ENCODE measurements around the gene NISCH.

NISCH gene

GRCh38 chr3:52441091-52441771 is 14.2 kb upstream of the NISCH start:
- H3K4me1 Mint-ChIP-seq, result peaks cover 8% of the 10 kb centered on the region
- H3K27ac Mint-ChIP-seq, result no peak overlapping the region
- H3K9me3 Mint-ChIP-seq, result no peaks in the 10 kb centered on the region
- H3K36me3 Mint-ChIP-seq, result no peaks in the 10 kb centered on the region
- DNase-seq (ENCODE audit: low spot score in 2 of 2), result no peak
- no peak for ATAC-seq
- H3K4me3 Mint-ChIP-seq, result no peak overlapping the region

DNA sequence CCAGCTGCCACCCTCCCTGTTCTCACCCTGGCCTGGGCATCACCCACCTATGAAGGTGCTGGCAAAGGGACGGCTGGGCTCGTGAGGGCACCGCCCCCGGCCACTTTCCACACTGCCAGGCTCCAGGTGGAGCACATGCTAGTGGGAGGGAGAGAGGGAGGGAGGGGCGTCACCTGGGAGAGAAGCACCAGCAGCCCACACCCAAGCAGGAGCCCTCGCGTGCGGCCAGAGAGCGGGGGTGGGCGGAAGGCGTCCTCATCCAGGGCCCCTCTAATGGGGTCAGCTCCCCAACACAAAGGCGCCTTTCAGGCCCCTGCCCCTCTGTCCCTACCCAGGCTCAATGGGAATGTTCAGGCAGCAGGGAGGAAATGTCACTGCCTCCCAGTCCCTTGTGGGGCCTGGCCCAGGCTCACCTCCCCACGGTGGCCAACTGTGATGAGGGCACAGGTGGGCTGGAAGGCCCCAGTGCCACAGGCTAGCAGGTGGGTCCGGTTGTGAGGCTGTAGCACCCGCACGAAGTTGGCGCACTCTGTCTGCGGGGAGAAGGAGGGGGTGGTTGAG is 13.6 kb upstream of the NISCH start:
- Mint-ChIP-seq H3K36me3 (no peaks in the 10 kb centered on the region), H3K27ac (no peak overlapping the region), H3K4me1 (peaks cover 9% of the 10 kb centered on the region), H3K9me3 (no peaks in the 10 kb centered on the region), H3K4me3 (no peak overlapping the region)
- DNase-seq (ENCODE audit: low spot score in 2 of 2) (no peak), ATAC-seq (no peak)

DNA sequence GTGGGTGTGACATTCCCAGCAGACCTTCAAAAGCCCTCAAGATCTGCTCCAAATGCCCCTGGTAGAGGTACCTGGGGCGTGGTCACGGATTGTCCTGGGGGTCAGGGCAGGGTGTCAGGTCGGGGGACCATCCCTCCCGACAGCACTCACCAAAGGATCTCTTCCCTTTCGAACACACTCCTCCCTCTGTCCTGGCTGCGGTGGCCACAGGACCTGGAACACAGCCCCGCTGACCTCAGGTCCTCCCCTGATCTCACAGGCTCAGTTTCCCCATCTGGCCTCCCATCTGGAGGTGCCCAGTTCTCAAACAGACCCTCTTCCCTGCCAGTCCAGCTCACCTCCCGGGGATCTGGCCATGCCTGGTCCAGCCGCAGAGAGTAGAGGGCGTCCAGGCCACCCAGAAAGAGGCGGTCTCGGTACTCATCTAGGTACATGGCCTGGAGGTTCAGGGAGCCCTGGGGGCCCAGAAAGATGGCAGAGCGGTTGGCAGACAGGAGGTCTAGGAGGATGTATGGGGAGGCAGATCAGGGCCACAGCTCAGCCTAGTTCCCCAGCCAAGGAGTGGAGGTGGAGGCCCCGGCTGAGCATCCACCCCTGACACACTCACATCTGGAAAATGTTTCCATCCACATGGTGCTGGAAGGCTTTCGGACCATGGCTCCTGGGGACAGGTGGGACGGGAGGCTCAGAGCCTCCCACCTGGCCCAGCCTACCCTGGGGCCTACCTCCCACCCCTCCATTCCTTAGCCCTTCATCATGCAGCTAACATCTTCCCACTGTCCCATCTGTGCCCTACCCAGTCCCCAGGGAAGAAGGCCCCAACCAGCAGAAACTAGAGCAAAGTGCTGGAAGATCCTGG is 12.8 kb upstream of the NISCH start:
- H3K4me3 Mint-ChIP-seq, result no peak overlapping the region
- H3K27ac Mint-ChIP-seq, result no peak overlapping the region
- ATAC-seq, result no peak

GRCh38 chr3:52443268-52443610 is 12.2 kb upstream of the NISCH start:
- Mint-ChIP-seq H3K36me3 (no peaks in the 10 kb centered on the region), H3K27ac (no peak overlapping the region), H3K4me3 (no peak overlapping the region), H3K9me3 (no peaks in the 10 kb centered on the region), H3K4me1 (peaks cover 14% of the 10 kb centered on the region)
- no peak for ATAC-seq
- no peak for DNase-seq (ENCODE audit: low spot score in 2 of 2)

More for the DNA sequence above, 12.8 kb upstream of the NISCH start:
- DNase-seq (ENCODE audit: low spot score in 2 of 2), result no peak
- H3K9me3 Mint-ChIP-seq, result no peaks in the 10 kb centered on the region
- H3K4me1 Mint-ChIP-seq, result peaks cover 14% of the 10 kb centered on the region
- no peaks in the 10 kb centered on the region for H3K36me3 Mint-ChIP-seq

- ATAC-seq, result no peak
- Mint-ChIP-seq H3K4me1 (peaks cover 14% of the 10 kb centered on the region), H3K9me3 (no peaks in the 10 kb centered on the region), H3K4me3 (no peak overlapping the region), H3K27ac (no peak overlapping the region), H3K36me3 (no peaks in the 10 kb centered on the region)
- no peak for DNase-seq (ENCODE audit: low spot score in 2 of 2)
Measured at GRCh38 chr3:52443791-52444687, 11.4 kb upstream of the NISCH start.

GRCh38 chr3:52444860-52445793 is 10.3 kb upstream of the NISCH start, which contains the start of gene SEMA3G:
TSS of gene SEMA3G (minus strand) at chr3:52445103. CDS start at chr3:52445027, 76 bp downstream.
- Mint-ChIP-seq H3K4me1 (peaks cover 14% of the 10 kb centered on the region), H3K36me3 (no peaks in the 10 kb centered on the region), H3K9me3 (no peaks in the 10 kb centered on the region), H3K27ac (peak within 1 kb of the TSS; percentile 54), H3K4me3 (no peak within 1 kb of the TSS)
- DNase-seq (ENCODE audit: low spot score in 2 of 2), result peak; percentile 54 to 86
- ATAC-seq, result peak; percentile 93

DNA sequence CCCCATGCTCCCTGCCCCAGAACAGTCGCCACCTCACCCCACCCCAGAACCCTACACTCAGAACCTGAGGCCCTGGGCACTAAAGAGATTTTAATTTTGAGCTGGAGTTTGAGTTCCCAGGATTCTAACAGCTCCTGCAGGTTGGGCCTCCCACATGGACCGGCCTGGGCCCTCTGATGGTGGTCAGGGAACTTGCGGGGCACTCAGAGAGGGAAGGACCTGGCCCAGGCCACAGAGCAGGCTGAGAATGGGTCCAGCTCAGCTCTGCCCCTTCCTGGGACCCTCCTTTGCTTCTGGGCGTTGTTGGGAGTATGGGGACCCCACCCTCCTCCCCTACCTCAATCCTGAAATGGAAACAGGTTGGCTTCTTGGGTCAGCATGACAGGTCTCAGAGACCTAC is 9.4 kb upstream of the NISCH start:
- no peak for DNase-seq (ENCODE audit: low spot score in 2 of 2)
- H3K27ac Mint-ChIP-seq, result no peak overlapping the region
- H3K36me3 Mint-ChIP-seq, result no peaks in the 10 kb centered on the region
- H3K4me3 Mint-ChIP-seq, result no peak overlapping the region
- no peak for ATAC-seq
- H3K4me1 Mint-ChIP-seq, result peaks cover 14% of the 10 kb centered on the region
- H3K9me3 Mint-ChIP-seq, result no peaks in the 10 kb centered on the region

GRCh38 chr3:52446631-52447511 is 8.5 kb upstream of the NISCH start:
- DNase-seq (ENCODE audit: low spot score in 2 of 2), result peak; percentile 75 to 92
- ATAC-seq, result peak; percentile 63
- H3K36me3 Mint-ChIP-seq, result no peaks in the 10 kb centered on the region
- peak overlapping the region; percentile 43 for H3K27ac Mint-ChIP-seq
- peaks cover 14% of the 10 kb centered on the region for H3K4me1 Mint-ChIP-seq
- H3K9me3 Mint-ChIP-seq, result no peaks in the 10 kb centered on the region
- H3K4me3 Mint-ChIP-seq, result no peak overlapping the region

DNA sequence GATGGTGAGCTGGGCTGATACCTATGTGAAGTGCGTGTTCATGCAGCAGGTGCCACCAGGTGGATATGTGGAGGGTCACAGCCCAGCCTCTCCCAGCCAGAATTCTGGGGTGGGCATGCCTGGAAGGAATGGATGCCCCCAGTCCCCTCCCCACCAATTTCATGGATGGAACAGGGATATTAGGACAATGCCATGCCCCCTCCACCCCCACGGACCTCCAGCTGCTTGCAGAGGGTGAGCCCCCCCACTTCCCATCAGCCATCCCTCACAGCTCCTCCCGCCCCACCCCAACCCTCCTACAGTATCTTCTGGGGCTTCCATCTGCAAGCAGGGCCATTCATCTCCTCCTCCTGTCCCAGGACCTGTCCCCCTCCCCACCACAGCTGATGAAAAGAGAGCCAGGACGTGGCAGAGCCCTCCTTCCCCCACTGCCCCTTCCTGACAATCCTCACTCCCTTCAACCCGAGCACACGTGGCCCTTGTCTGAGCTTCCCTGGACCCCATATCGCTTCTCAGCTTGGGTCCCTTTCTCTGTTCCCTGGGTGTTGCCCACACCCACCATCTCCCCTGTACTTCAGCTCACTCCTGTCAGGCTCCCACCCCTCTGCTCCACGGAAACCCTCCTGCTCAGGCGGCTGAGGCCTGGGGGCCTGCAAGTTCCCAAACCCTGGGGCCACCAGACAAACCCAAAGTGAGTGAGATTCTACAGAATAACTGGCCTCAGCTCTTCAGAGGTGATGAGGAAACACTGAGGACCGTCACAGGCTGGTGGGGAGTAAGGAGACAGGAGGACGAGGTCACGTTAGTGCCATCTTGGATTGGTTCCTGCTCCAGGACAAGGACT is 7.7 kb upstream of the NISCH start:
- H3K4me3 Mint-ChIP-seq, result no peak overlapping the region
- ATAC-seq (no peak), DNase-seq (ENCODE audit: low spot score in 2 of 2) (no peak)
- peaks cover 14% of the 10 kb centered on the region for H3K4me1 Mint-ChIP-seq
- no peaks in the 10 kb centered on the region for H3K9me3 Mint-ChIP-seq
- peak overlapping the region; percentile 64 for H3K27ac Mint-ChIP-seq
- no peaks in the 10 kb centered on the region for H3K36me3 Mint-ChIP-seq

- ATAC-seq (no peak), DNase-seq (ENCODE audit: low spot score in 2 of 2) (no peak)
- Mint-ChIP-seq H3K36me3 (peaks cover 7% of the 10 kb centered on the region), H3K27ac (peak overlapping the region; percentile 45), H3K4me1 (peaks cover 23% of the 10 kb centered on the region), H3K9me3 (no peaks in the 10 kb centered on the region), H3K4me3 (no peak overlapping the region)
Measured at GRCh38 chr3:52450489-52451236, 4.7 kb upstream of the NISCH start.

GRCh38 chr3:52451237-52452083 is 3.9 kb upstream of the NISCH start:
- H3K9me3 Mint-ChIP-seq, result no peaks in the 10 kb centered on the region

More at GRCh38 chr3:52451237-52452083, 3.9 kb upstream of the NISCH start:
- H3K36me3 Mint-ChIP-seq, result peaks cover 15% of the 10 kb centered on the region
- ATAC-seq (no peak), DNase-seq (ENCODE audit: low spot score in 2 of 2) (no peak)
- peak overlapping the region; percentile 45 for H3K27ac Mint-ChIP-seq
- H3K4me3 Mint-ChIP-seq, result no peak overlapping the region
- peaks cover 31% of the 10 kb centered on the region for H3K4me1 Mint-ChIP-seq

Measured in stimulated activated effector memory CD8-positive, alpha-beta T cell treated with anti-CD3 and anti-CD28 coated beads, Interleukin-12 subunit alpha, Interleukin-12 subunit beta, amount 100 ng/mL, for 72 hours (primary cell).